Coronary artery (tissue), 2 donors: ENCODE measurements around the gene PYROXD2.
A peak's percentile ranks its signal among the peaks of the same experiment; 100 is the strongest.

Experiments
- DNase-seq: peaks from one replicate; pipeline ENCODE4 v3.0.0-alpha.2; 2017; ENCODE audit warnings: low spot score
- H3K27ac ChIP-seq, 2 donors: fragments of 200-600 bp; sonication (generic); one replicate each; pipeline ENCODE4 v1.5.1; 2016 to 2019
- H3K4me3 ChIP-seq: fragments of 200-600 bp; sonication (generic); 2 replicates; pipeline ENCODE4 v1.5.1; 2016; ENCODE audit warnings: mild to moderate bottlenecking, moderate library complexity
- CTCF ChIP-seq: fragments of 200-600 bp; sonication (generic); IDR thresholded peaks from one replicate; pipeline ENCODE4 v1.5.1; 2019; ENCODE audit warnings: antibody characterized with exemption

The PYROXD2 gene

GRCh38 chr10:98457721-98458120, 42.7 kb upstream of the PYROXD2 start:
- Histone ChIP-seq H3K4me3 (no peak overlapping the region), H3K27ac (no peak overlapping the region)
- no peak for DNase-seq
- TF ChIP-seq CTCF: no peak

DNA sequence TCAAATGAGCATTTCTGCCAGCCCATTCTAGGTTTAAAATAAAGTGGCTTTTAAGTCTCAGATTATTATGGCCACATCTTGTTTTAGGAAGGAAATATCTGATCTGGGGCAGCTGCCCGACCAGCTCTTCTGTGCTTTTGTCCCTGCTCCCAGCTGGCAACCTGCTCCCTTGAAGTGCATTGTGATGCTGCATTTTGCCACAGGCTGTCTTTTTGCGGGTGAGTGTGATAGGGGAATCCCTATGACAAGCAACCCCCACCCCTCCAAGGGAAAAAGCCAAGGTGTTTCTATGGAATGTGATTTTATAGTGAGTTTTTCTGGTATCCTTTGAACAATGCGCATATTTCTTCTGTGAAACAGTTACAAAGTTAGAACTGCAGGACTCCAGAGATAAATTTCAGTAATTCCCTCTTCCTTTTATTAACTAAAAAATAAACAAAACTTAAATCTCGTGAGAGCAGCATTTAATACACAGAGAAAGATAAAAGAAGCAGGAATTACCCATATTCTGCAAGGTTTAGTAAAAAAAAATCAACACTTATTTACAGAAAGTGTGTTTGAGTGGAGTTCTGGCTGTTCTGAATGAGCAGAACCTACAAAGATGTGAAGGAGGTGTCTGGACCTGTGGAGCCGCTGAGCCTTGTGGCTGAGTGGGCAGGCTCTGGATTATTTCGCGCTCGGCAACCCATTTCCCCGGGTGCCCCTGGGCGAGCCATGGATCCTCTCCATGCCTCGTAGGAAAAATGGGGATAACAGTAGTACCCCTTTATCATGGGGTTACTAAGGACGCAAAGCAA, 41.9 kb upstream of the PYROXD2 start:
- no peak overlapping the region for H3K27ac ChIP-seq
- TF ChIP-seq CTCF: no peak
- no peak for DNase-seq
- no peak overlapping the region for H3K4me3 ChIP-seq

DNA sequence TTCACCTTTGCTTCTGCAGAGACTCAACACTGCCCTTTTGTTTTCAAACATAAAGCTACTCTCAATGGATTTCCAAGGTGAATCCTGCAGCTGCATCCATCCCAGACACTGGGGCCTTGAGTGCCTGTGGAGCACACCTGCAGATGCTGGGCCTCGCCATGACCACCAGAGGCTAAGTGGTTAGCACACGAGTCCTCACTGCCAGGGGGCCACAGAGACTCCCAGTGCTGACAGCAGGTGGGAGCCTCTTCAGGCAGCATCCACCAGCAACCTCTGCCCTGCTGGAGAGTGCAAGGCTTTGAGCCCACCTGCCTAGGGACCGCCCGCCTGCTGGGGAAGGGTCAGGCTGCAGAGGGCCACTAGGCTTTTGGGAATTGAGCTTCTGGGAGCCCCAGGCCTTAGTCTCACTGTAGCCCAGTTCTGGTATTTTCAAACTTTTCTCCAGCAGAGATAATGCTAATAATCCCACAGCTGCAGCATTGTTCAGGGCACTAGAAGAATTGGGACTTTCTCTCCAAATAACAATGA, 41.1 kb upstream of the PYROXD2 start:
- Histone ChIP-seq H3K4me3 (no peak overlapping the region), H3K27ac (no peak overlapping the region)
- DNase-seq: no peak
- TF ChIP-seq CTCF: no peak

DNA sequence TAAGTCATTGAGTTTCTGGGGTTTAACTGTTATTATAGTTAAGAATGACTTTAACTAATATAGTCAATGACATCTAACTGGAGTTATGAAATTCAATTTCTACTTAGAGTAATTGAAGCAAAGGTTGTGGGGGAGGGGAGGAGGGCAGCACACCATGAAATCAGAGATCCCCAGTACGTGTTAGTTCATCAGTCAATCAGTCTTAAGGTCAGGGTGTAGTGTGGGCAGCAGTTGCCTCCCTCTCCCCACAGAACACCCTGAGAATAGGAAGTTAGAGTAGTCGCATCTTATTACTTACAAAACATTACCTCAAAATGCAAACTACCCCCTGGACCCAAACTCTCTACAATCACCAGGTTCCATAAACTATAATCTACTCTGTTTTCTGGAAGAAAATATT, 38.7 kb upstream of the PYROXD2 start:
- no peak overlapping the region for H3K27ac ChIP-seq
- no peak for TF ChIP-seq CTCF
- H3K4me3 ChIP-seq: no peak overlapping the region
- no peak for DNase-seq

DNA sequence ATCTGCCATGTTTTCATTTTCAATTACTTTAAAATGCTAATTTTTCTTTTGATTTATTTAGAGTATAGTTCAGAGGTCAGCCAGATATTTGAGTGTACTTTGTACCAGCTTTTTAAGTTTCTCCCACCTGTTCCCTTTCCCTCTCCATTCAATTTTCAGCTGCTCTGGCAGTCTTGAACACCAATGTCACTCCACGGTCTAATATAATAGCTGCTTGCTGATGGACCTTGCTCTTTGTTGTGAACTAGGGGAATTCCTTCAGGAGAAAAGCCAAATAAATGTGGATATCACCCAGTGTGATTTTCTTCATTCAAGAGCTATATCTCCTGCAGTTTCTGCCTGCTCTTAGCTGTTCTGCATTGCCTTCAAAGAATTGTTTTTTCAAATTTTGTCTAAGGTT, 35.6 kb upstream of the PYROXD2 start:
- TF ChIP-seq CTCF: no peak
- Histone ChIP-seq H3K27ac (no peak overlapping the region), H3K4me3 (no peak overlapping the region)
- no peak for DNase-seq

DNA sequence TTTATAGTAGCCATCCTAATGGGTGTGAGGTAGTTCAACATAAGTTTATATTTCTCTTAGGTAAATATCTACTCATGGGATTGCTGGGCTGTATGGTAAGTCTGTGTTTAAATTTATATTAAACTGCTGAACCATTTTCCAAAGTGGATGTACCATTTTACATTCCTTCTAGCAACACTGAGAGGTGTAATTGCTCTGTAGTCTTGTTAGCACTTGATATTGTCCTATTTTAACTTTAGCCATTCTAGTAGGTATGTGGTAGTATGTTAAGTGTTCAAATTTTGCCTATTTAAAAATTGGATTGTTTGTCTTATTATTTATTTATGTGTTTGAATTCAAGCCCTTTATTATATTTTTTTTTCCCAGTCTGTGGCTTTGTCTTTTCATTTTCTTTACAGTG, 34.3 kb upstream of the PYROXD2 start:
- no peak for DNase-seq
- no peak for TF ChIP-seq CTCF
- Histone ChIP-seq H3K27ac (no peak overlapping the region), H3K4me3 (no peak overlapping the region)

DNA sequence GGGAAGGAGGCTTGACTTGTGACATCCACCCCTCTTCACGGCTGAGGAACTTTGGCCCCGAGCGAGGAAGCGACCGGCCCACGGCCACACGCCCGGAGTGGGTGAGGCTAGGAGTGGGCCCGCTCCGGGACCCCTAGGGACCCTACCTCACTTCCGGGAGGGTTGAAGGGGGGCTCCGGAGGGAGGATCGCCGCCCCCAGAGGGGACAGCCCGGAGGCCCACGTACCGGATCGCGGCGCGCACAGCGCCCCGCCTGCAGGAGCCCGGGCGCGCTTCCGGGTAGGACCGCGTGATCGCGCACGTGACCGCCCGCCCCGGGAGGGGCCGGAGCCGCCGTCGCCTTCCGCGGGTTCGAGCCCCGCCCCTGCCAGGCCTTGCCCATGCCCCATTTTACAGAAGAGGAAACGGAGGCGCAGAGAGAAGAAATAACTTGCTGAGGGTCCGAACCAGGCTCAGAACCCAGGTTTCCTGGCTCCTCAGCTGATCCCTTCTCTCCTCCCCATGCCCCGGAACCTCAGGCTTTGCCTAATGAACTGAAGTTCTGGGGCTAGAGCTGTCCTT, 31.8 kb upstream of the PYROXD2 start, which contains the start of gene HPS1:
HPS1 (minus strand) TSS at position 275 of the 561 bp plus-strand sequence. CDS start 3,695 bp downstream, outside the sequence.
- Histone ChIP-seq H3K27ac (peak within 1 kb of the TSS; percentile 92 to 94), H3K4me3 (peak within 1 kb of the TSS; percentile 85)
- DNase-seq: peak; percentile 91
- TF ChIP-seq CTCF: no peak
